HG03521 (cell line): ENCODE results near the gene ZBTB7B.

ENCODE experiments used
- ATAC-seq: cut with Tn5 transposase; IDR thresholded peaks from one replicate; pipeline ENCODE4 v1.9.1; 2021; ENCODE audit warnings: mild to moderate bottlenecking, moderate library complexity; ENCODE audit not compliant: unreplicated experiment

ZBTB7B gene

GRCh38 chr1:155001675-155002463, 733 bp upstream of the ZBTB7B start:
- peak; percentile 56 for ATAC-seq

- ATAC-seq, result no peak
These were observed 694 bp downstream of the ZBTB7B start for GRCh38 chr1:155003227-155003765.

DNA sequence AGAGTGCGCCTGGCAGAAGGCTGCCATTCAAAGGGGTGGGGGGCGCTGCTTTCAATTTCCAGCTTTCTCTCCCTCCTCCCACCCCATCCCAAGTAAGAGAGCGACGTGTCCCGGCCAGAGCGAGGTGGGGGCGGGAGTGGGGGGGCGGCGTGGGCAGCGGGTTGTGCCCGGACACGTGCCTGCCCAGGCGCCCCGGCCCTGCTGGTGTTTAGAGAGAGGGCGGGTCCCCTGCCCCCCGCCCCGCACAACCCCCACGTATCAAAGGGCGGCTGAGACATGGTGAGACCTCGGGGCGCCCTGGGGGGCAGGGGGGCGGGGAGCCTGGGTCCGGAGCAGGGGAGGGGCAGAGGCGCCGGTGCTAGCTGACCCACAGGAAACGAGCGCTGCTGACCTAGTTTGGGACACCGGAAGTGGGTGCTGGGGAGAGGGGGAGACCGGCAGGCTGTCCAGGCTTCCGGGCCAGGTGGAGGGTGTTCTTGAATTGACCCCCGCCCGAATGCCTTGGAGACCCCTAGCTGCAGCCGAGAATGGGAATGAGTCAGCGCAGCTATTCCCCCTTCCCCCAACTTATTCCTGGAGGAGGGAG, 1.3 kb downstream of the ZBTB7B start:
- ATAC-seq, result no peak

DNA sequence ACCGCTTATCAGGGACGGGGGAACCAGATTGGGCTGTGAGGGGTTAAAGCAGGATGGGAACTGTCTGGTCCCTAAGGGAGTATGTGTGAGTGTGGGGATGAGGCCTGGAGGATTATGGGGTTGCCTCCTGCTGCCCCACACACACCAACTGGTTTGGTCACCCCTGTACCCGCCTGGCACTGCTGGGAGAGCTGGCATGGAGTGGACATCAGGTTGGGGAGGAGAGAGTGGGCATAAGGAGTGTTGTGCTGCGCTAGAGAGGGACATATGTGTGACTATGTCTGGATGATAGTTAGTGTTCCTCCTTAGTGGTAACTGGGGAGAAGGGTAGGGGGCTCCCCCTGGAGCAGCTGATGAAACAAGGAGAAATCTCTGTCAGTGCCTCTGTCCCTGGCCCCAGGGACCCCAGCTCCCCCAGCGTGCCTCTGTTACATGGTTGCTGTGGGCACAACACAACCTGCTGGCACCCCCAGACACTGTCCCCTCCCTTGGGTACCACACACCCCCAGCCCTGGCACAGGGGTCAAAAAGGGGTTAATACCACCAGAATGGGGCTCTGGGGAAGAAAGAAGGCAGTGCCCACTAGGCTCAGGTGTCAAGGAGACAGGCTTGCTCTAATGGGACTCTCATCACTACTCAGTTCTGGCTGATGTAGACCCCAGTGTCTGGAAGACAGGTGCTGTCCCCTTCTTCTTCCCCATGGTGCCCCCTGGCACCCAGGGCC, 1.9 kb downstream of the ZBTB7B start:
- ATAC-seq, result no peak

DNA sequence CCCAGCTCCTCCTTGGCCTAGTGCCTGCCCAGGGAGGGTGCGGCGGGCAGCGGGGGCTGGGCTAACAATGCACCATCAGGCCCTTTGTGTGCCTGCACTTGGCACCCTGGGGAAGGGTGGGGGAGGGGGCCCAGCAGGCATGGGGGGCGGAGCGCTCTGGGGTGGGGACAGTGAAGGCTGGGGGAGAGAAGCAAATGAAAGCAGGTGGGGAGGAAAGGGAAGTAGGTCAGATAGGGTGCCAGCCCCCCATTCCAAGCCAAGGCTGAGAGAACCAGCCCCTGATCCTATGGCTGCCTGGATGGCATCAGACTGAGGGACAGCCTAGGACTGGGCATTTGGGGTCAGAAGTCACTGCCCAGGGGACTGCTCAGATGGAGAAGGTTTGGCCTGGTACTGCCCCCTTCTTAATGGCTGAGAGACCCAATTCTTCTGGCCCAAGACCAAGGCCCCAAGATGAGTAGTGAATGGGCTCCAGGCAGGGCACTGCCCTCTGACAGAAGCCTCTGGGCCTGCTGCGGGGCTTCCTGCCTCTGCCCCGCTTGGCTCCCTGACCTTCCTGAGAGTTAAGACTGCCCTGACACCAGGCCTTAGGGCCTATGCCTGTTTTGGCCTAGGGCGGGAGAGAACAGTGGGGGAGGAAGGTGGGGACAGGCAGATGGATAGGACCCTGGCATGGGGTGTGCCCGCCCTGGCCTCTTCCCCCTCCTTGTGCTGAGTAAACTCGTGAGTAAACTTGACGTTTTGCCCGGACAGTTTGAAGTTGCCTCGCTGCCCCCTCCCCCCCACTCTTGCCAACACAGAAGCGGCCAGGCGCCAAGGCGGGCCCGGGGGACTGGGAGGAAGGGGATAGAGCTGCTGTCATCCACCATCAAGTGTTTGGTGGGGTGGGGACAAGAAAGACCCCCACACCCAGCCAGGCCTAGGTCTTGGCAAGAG, 2.7 kb downstream of the ZBTB7B start:
- ATAC-seq, result no peak

DNA sequence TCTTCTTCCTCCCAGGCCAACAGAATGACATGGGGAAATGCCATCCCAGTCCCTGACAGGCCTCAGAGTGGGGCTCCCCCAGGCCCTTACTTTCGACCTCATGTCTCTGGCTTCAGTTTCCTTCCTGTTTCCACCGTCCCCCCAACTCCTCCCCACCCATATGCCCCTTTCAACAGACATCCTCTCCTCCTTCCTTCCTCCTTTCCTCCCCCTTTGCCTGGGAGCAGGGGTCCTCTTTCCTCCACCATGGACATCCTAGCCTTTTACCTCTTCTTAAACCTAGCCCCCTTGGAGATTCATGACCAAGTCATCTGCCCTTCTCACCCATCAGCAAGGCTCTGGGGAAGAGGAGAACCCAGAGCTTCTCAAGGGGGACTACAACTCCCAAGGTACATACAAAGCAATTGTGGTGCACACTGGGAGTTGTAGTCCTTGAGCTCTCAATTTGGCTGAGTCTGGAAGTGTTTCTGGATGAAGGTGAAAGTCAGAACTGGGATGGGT, 4.0 kb downstream of the ZBTB7B start:
- ATAC-seq, result no peak

DNA sequence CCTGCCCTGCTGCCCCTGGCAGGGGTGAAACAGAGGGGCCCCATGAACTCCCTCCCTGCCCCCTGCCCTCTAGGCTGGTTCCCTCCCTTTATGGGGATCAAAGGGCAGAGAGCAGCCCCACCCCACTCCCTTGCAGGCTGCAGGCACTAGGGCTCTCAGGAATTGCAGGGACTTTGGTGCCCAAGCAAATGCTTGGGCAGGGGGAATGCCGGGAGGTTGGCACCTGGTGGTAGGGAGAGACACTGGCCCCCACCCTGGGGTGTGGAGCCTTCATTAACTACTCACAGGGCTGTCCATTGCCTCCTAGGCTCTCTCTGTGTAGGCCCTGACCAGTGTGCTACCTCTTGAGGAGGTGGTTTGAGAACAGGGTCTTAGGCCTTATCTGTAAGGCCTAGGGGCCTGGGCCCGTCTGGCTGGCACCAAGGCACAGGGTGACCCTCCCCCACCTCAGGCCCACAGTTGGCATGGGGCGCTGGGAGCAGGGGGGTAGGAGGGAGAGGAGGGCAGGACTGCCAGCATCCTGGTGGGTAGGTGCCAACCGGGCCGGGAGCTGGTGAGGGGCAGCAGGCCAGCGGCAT, 4.7 kb downstream of the ZBTB7B start:
- no peak for ATAC-seq

GRCh38 chr1:155008015-155008941, 5.7 kb downstream of the ZBTB7B start:
- ATAC-seq, result no peak

DNA sequence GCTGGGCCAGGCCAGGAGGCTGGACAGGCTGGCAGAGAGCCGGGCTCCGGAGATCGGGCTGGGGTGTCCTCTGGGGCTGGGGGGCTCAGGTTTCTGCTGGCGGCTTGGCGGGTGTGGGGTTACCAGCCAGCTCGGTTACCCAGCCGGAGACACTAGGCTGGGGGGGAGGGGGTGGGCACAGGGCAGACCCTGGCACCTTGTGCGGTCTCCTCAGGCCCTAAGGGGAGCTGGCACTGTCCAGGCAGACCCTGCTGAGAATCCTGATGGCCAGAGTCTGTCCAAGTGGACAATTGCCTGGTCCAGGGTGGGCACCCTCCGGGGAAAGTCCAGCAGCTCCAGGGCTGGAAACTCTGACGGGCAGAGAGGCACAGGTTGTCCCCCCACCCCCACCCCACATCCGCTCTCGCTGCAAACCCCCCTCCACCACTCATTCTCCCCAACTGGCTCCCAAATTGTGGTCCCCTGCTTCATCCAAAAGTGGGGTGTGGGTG, 6.7 kb downstream of the ZBTB7B start:
- no peak for ATAC-seq

- ATAC-seq, result no peak
These were observed 7.1 kb downstream of the ZBTB7B start for GRCh38 chr1:155009742-155010141.

- ATAC-seq, result no peak
These were observed 7.8 kb downstream of the ZBTB7B start for GRCh38 chr1:155010211-155010918.

GRCh38 chr1:155011004-155011416, 8.4 kb downstream of the ZBTB7B start:
- no peak for ATAC-seq

DNA sequence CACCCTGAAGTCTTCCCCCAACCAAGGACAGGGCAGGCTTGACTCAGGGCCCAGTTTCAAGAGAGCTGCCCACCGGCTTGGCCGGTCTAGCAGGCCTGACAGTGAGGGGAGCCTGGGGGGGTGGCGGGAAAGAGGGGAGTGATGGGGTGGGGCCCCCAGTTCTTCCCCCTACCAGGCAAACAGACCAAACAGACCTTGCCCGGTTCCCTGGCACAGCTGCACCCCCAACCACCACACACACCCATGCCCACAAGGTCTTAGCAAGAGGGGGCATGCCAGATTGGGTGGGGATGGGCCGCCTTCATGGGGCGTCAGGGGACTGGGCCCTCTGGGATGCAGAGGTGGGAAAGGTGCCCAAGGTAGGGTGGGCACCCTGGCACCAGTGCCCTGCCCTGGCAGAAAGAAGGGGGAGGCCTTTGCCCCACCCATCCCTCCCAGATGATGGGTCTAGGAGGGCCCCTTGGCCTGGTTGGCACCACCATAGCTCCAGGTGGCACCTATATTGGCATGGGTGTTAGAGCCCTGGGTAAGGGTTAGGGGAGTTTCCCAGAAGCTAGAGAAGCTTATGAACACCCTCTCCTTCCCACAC, 8.9 kb downstream of the ZBTB7B start:
- ATAC-seq, result no peak

- ATAC-seq, result no peak
These were observed 9.5 kb downstream of the ZBTB7B start for GRCh38 chr1:155012026-155012546.

- no peak for ATAC-seq
These were observed 10.4 kb downstream of the ZBTB7B start for GRCh38 chr1:155012776-155013602.

DNA sequence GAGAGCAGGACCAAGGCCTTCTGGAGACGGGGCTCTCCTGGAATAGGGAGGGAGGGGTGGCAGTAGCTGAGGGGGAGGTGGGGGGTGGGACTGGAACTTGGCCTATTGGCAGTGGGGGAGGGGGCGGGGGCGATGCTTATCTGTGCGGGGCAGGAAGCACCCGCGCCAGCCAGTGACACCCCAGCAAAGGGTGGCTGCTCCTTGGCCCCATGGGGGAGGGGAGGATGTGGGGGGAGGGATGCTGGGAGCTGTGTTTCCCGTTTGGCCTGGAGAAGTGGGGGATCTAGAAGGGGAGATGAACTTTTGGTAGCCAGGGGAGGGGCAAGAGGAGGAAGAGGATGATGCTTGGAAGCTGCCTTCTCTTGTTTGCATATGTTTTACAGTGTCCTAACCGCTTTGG, 11.0 kb downstream of the ZBTB7B start:
- no peak for ATAC-seq
